PFSK-1 (cell line): ENCODE measurements around the gene NDST1.

Experiments used
- FOXP2 ChIP-seq: optimal IDR thresholded peaks from 2 replicates; pipeline ENCODE3; 2011; ENCODE audit warnings: borderline replicate concordance, control low read depth, inconsistent platforms; ENCODE audit not compliant: insufficient read depth; ENCODE audit errors: extremely low read length, extremely low read depth
- POLR2AphosphoS5 ChIP-seq: IDR thresholded peaks from 2 replicates; pipeline ENCODE4 v1.6.1; 2012; ENCODE audit warnings: low read depth, mild to moderate bottlenecking, control low read depth, low read length, moderate library complexity
- SIN3A ChIP-seq: IDR thresholded peaks from 2 replicates; pipeline ENCODE4 v1.6.1; 2012; ENCODE audit warnings: mild to moderate bottlenecking, low read length, moderate library complexity, borderline replicate concordance; ENCODE audit not compliant: insufficient read depth
- TAF1 ChIP-seq: IDR thresholded peaks from 2 replicates; pipeline ENCODE4 v1.6.1; 2012; ENCODE audit warnings: low read length, control low read depth, borderline replicate concordance; ENCODE audit not compliant: insufficient read depth
- TF ChIP-seq, protein P1 (sequence below), 2 experiments: IDR thresholded peaks; 2 replicates each; pipeline versions ENCODE4 v1.6.1 to v1.8.0; 2011 to 2012; ENCODE audit warnings: low read depth in 2 of 2, low read length in 2 of 2, control low read depth in 1 of 2, inconsistent platforms in 1 of 2, mild to moderate bottlenecking in 1 of 2, moderate library complexity in 1 of 2; ENCODE audit not compliant: insufficient read depth in 1 of 2

NDST1 gene

GRCh38 chr5:150599281-150599680, 91.3 kb downstream of the NDST1 start:
- TF ChIP-seq TAF1, result no peak
- no peak for TF ChIP-seq SIN3A
- TF ChIP-seq POLR2AphosphoS5, result no peak
- TF ChIP-seq FOXP2, result no peak
- TF ChIP-seq, protein P1, sequence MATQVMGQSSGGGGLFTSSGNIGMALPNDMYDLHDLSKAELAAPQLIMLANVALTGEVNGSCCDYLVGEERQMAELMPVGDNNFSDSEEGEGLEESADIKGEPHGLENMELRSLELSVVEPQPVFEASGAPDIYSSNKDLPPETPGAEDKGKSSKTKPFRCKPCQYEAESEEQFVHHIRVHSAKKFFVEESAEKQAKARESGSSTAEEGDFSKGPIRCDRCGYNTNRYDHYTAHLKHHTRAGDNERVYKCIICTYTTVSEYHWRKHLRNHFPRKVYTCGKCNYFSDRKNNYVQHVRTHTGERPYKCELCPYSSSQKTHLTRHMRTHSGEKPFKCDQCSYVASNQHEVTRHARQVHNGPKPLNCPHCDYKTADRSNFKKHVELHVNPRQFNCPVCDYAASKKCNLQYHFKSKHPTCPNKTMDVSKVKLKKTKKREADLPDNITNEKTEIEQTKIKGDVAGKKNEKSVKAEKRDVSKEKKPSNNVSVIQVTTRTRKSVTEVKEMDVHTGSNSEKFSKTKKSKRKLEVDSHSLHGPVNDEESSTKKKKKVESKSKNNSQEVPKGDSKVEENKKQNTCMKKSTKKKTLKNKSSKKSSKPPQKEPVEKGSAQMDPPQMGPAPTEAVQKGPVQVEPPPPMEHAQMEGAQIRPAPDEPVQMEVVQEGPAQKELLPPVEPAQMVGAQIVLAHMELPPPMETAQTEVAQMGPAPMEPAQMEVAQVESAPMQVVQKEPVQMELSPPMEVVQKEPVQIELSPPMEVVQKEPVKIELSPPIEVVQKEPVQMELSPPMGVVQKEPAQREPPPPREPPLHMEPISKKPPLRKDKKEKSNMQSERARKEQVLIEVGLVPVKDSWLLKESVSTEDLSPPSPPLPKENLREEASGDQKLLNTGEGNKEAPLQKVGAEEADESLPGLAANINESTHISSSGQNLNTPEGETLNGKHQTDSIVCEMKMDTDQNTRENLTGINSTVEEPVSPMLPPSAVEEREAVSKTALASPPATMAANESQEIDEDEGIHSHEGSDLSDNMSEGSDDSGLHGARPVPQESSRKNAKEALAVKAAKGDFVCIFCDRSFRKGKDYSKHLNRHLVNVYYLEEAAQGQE (IDR thresholded peaks at IDR 0.05; ENCODE audit: insufficient read depth in 1 of 2, low read depth in 2 of 2, low read length in 2 of 2), result no peak

- TF ChIP-seq, protein P1 (IDR thresholded peaks at IDR 0.05; ENCODE audit: insufficient read depth in 1 of 2, low read depth in 2 of 2, low read length in 2 of 2), result no peak
- TF ChIP-seq SIN3A, result no peak
- TF ChIP-seq POLR2AphosphoS5, result no peak
- no peak for TF ChIP-seq FOXP2
- no peak for TF ChIP-seq TAF1
Observed at GRCh38 chr5:150599917-150600511, 92.1 kb downstream of the NDST1 start.

GRCh38 chr5:150600616-150601490, 92.9 kb downstream of the NDST1 start:
- TF ChIP-seq, protein P1 (IDR thresholded peaks at IDR 0.05; ENCODE audit: insufficient read depth in 1 of 2, low read depth in 2 of 2, low read length in 2 of 2), result no peak
- TF ChIP-seq FOXP2 (no peak), POLR2AphosphoS5 (no peak), SIN3A (no peak), TAF1 (no peak)

DNA sequence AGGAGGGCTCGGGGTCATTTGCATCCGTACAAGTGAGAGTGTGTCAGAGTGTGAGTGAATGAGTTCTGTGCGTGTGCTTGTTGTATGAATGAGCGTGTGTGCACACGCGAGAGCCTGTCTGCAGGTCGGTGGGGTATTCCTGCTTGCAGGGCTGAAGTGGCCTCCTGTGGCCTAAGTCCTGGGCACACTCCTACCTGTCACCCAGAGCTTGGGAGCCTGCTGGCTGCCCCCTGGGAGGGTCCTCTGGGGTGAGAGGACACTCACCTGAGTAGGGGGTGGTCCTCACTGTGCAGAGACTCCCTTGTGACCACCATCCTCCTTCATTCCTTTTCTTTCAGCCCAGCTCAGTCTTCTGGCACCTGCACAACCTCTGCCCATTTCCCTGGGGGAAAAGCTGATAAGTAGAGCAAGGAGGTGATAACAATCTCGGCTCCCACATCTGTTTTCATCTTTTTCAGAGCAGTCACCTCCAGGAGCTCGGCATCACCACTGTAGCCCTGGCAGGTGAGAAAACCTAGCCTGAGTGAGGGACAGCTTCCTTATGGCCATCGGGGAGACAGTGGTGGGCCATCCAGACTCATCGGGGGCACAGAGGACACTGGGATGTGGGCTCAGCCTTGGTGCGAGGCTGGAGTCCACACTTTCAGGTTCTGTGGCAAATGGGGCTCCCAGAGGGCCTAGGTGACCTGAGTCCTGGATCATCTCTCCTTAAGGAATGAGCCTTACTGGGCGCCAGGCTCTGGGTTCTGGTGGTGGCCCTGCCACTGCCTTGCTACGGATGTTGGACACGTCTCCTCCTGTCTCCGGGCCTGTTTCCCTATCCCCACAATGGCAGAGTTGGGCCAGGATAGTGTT, 93.8 kb downstream of the NDST1 start:
- TF ChIP-seq POLR2AphosphoS5 (no peak), TAF1 (no peak), FOXP2 (no peak), SIN3A (no peak)
- TF ChIP-seq, protein P1 (IDR thresholded peaks at IDR 0.05; ENCODE audit: insufficient read depth in 1 of 2, low read depth in 2 of 2, low read length in 2 of 2), result no peak
